GM23338 (cell line): ENCODE results near the gene ZKSCAN8. TPM values are rescaled to one million over a fixed set of nuclear protein-coding genes. Genes with fewer than 3 reads are reported as not detected.

Experiments
- CREB1 ChIP-seq: fragments of 250-450 bp; sonication (Bioruptor Pico); IDR thresholded peaks from 2 replicates; pipeline ENCODE4 v1.5.0; 2020; ENCODE audit warnings: low read depth, mild to moderate bottlenecking, moderate library complexity
- ETS1 ChIP-seq: IDR thresholded peaks from 2 replicates; pipeline ENCODE4 v1.6.1; 2016; ENCODE audit warnings: antibody characterized with exemption
- EZH2 ChIP-seq: fragments of 200-600 bp; sonication (generic); IDR thresholded peaks from one replicate; pipeline ENCODE4 v1.8.0; 2017; ENCODE audit warnings: antibody characterized with exemption, mild to moderate bottlenecking, low read depth; ENCODE audit not compliant: unreplicated experiment
- EZH2phosphoT487 ChIP-seq: fragments of 200-600 bp; sonication (generic); IDR thresholded peaks from one replicate; pipeline ENCODE4 v1.8.1; 2018; ENCODE audit warnings: antibody characterized with exemption; ENCODE audit not compliant: unreplicated experiment
- JUNB ChIP-seq: IDR thresholded peaks from one replicate; pipeline ENCODE4 v1.6.1; 2016; ENCODE audit warnings: antibody characterized with exemption; ENCODE audit not compliant: unreplicated experiment
- NANOG ChIP-seq: IDR thresholded peaks from 2 replicates; pipeline ENCODE4 v1.6.1; 2016; ENCODE audit warnings: antibody characterized with exemption, borderline replicate concordance
- POLR2AphosphoS5 ChIP-seq: IDR thresholded peaks from 2 replicates; pipeline ENCODE4 v1.6.1; 2016; ENCODE audit warnings: antibody characterized with exemption, low read depth
- REST ChIP-seq: IDR thresholded peaks from one replicate; pipeline ENCODE4 v1.6.1; 2018; ENCODE audit warnings: antibody characterized with exemption; ENCODE audit not compliant: unreplicated experiment
- STAT1 ChIP-seq: IDR thresholded peaks from one replicate; pipeline ENCODE4 v1.6.1; 2016; ENCODE audit warnings: antibody characterized with exemption; ENCODE audit not compliant: unreplicated experiment
- ZNF114 ChIP-seq: fragments of 250-450 bp; sonication (Bioruptor Pico); IDR thresholded peaks from 2 replicates; pipeline ENCODE4 v1.5.0; 2020; ENCODE audit warnings: mild to moderate bottlenecking, moderate library complexity
- ZNF331 ChIP-seq: fragments of 250-450 bp; sonication (Bioruptor Pico); IDR thresholded peaks from 2 replicates; pipeline ENCODE4 v1.5.0; 2020; ENCODE audit warnings: low read depth, mild to moderate bottlenecking, moderate library complexity
- ZNF462 ChIP-seq: fragments of 250-450 bp; sonication (Bioruptor Pico); IDR thresholded peaks from 2 replicates; pipeline ENCODE4 v1.5.0; 2020; ENCODE audit warnings: mild to moderate bottlenecking, moderate library complexity
- polyA plus RNA-seq: library from polyadenylated mRNA; unstranded; fragments of >200 nt; fragmentation: Nextera tagmentation; extraction: Ambion mirVana; gene quantifications from 2 replicates; pipeline ENCODE4 v1.2.1, GENCODE V29; 2016
- total RNA-seq: library from RNA; depleted of rRNA; stranded (reverse); fragments of >200 nt; shearing (Covaris generic); gene quantifications from 2 replicates; pipeline ENCODE4 v1.2.3, GENCODE V29; 2014

The ZKSCAN8 gene
- total and polyA plus RNA-seq, 2 experiments from 2014 or later: 4.2 to 22.6 TPM

- no peak for TF ChIP-seq ZNF462
- TF ChIP-seq REST: no peak
- no peak for TF ChIP-seq JUNB
- no peak for TF ChIP-seq ZNF114
- no peak for TF ChIP-seq EZH2phosphoT487
- no peak for TF ChIP-seq NANOG
- TF ChIP-seq ETS1: no peak
- TF ChIP-seq ZNF331 (CRISPR knock-in tag): no peak
- no peak for TF ChIP-seq CREB1 (CRISPR knock-in tag)
- TF ChIP-seq STAT1: no peak
- TF ChIP-seq EZH2: no peak
- no peak for TF ChIP-seq POLR2AphosphoS5
Measured at GRCh38 chr6:28182255-28182654, 40.6 kb downstream of the ZKSCAN8 start (continued).
